Erythroblast (primary cell): ENCODE data around the gene KDM7A.

Source experiments
- GATA1 ChIP-seq: IDR thresholded peaks from 2 replicates; pipeline ENCODE4 v1.6.1; 2011; ENCODE audit warnings: low read depth, mild to moderate bottlenecking, control low read depth, low read length, moderate library complexity
- POLR2A ChIP-seq: IDR thresholded peaks from 2 replicates; pipeline ENCODE4 v1.6.1; 2011; ENCODE audit warnings: mild to moderate bottlenecking, low read length

DNA sequence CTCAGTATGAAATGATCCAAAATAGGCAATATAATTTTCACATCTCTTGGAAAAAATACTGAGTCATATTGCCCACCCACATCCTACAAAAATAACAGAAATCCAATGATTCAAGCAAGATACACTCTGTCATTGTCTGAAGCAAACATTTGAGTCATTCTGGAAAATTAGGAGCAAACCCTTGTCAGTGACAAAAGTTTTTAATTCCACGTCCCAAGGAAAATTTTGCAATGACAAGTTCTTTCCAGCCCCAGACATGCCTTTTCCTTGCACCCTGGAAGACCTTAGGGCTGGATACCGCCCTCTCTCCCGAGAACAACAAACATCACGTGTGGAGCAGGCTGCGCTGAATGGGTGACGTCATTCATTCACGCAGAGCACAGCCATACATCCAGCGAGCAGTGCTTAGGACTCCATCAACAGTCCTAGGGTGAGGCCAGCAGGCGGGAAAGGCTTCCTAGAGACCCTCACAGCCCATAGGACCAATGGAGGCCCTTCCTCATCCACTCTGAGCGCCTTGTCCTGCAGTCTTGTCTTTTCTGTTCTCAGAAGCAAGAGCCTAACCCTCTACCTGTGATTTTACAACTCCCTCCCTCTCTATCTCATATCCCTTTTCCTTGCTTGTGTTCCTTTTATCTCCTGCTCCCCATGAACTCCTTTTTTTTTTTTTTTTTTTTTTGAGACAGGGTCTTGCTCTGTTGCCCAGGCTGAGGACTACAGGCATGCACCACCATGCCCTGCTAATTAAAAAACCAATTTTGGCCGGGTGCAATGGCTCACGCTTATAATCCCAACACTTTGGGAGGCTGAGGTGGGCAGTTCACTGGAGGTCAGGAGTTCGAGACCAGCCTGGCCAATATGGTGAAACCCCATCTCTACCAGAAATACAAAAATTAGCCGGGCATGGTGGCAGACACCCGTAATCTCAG is 23.5 kb upstream of the KDM7A start:
- no peak for TF ChIP-seq POLR2A
- TF ChIP-seq GATA1, result no peak
